GM12878 (cell line): ENCODE results near the gene SGCD. TPM values are rescaled to one million over a fixed set of nuclear protein-coding genes. Genes with fewer than 3 reads are reported as not detected.

Experiments used
- CBFB ChIP-seq: IDR thresholded peaks from 2 replicates; pipeline ENCODE4 v1.6.1; 2016; ENCODE audit warnings: antibody characterized with exemption, low read depth
- CBX3 ChIP-seq: fragments of 200-600 bp; sonication (generic); IDR thresholded peaks from 2 replicates; pipeline ENCODE4 v1.6.1; 2016; ENCODE audit warnings: low read depth, borderline replicate concordance
- IKZF2 ChIP-seq, 2 experiments: fragments of 450-650 bp; IDR thresholded peaks; 2 replicates each; pipeline ENCODE4 v1.6.1; 2017; ENCODE audit warnings: mild to moderate bottlenecking in 2 of 2, moderate library complexity in 2 of 2
- KDM1A ChIP-seq: fragments of 200-600 bp; sonication (generic); IDR thresholded peaks from 2 replicates; pipeline ENCODE4 v1.6.1; 2016; ENCODE audit warnings: borderline replicate concordance
- polyA plus RNA-seq, 11 experiments: library from polyadenylated mRNA; depleted of rRNA in 4 of 11; unstranded in 6 of 11; stranded (reverse) in 5 of 11; fragments of >200 nt; fragmentation: Nextera tagmentation in 4 of 11; fragmentation: Illumina TruSeq in 1 of 11; extraction: Ambion mirVana in 4 of 11; extraction: Trizol in 1 of 11; gene quantifications; 1 replicate in 1 of 11; 2 replicates in 10 of 11; pipeline versions ENCODE4 v1.2.1 to v1.2.3, GENCODE V29; 2011 to 2016; ENCODE audit warnings: inconsistent platforms in 2 of 11, missing spikeins in 2 of 11, low read depth in 1 of 11
- total RNA-seq, 4 experiments: library from RNA; depleted of rRNA in 3 of 4; stranded (reverse); fragments of >200 nt in 3 of 4; fragmentation: Illumina TruSeq in 1 of 4; extraction: Trizol in 1 of 4; gene quantifications; 2 replicates each; pipeline versions ENCODE4 v1.2.1 to v1.2.3, GENCODE V29; 2013 to 2021
- TF ChIP-seq, protein P1 (sequence below): IDR thresholded peaks from 2 replicates; pipeline ENCODE4 v1.6.1; 2012; ENCODE audit warnings: mild to moderate bottlenecking, low read depth, low read length
- TF ChIP-seq, protein P2 (sequence below): IDR thresholded peaks from 2 replicates; pipeline ENCODE4 v1.6.1; 2012; ENCODE audit warnings: improper control_type of control experiment, low read depth, low read length; ENCODE audit not compliant: insufficient replicate concordance

The SGCD gene
- total and polyA plus RNA-seq, 10 of the 15 experiments (the other 5 are each of a cell fraction or from before 2014, with no cell fraction given): 0.06 TPM; not detected in 9

DNA sequence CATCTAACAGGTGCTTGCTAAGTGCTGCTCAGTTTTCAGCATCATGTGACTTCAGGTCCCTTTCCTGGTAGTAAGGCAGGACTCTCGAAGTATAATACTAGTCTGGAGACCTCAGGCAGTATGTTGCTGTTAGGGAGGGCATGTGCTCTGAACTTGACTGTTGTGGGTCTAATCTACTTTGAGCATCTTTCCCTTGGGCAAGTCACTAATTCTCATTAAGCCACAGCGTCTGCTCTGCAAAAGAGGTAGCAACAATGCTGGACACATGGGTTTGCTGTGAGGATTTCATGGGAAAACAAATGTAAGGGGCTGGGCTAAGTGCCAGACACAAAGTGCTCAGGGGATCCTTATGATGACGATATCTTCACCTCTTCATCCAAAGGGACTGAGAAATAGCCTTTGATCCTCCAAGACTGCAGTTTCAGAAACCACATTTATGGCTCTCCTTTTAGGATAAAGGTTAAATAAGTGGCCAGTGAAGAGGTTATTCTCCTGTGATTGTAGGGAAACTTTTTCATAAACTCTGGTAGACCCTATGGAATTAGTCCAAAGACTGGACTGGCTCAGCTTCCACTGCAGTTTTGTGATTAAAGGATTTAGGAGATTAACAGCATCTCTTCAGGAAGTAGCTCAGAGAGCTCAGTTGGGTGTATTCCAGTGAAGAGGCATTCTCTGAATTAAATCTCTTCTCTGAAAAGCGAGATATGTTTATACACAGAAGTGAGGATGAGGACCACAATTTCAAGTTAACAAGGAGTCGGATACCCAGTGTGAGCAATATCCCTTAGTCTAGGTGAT lies 216.6 kb downstream of the SGCD start (continued):
- TF ChIP-seq, protein P1, sequence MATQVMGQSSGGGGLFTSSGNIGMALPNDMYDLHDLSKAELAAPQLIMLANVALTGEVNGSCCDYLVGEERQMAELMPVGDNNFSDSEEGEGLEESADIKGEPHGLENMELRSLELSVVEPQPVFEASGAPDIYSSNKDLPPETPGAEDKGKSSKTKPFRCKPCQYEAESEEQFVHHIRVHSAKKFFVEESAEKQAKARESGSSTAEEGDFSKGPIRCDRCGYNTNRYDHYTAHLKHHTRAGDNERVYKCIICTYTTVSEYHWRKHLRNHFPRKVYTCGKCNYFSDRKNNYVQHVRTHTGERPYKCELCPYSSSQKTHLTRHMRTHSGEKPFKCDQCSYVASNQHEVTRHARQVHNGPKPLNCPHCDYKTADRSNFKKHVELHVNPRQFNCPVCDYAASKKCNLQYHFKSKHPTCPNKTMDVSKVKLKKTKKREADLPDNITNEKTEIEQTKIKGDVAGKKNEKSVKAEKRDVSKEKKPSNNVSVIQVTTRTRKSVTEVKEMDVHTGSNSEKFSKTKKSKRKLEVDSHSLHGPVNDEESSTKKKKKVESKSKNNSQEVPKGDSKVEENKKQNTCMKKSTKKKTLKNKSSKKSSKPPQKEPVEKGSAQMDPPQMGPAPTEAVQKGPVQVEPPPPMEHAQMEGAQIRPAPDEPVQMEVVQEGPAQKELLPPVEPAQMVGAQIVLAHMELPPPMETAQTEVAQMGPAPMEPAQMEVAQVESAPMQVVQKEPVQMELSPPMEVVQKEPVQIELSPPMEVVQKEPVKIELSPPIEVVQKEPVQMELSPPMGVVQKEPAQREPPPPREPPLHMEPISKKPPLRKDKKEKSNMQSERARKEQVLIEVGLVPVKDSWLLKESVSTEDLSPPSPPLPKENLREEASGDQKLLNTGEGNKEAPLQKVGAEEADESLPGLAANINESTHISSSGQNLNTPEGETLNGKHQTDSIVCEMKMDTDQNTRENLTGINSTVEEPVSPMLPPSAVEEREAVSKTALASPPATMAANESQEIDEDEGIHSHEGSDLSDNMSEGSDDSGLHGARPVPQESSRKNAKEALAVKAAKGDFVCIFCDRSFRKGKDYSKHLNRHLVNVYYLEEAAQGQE: no peak
- TF ChIP-seq, protein P2, sequence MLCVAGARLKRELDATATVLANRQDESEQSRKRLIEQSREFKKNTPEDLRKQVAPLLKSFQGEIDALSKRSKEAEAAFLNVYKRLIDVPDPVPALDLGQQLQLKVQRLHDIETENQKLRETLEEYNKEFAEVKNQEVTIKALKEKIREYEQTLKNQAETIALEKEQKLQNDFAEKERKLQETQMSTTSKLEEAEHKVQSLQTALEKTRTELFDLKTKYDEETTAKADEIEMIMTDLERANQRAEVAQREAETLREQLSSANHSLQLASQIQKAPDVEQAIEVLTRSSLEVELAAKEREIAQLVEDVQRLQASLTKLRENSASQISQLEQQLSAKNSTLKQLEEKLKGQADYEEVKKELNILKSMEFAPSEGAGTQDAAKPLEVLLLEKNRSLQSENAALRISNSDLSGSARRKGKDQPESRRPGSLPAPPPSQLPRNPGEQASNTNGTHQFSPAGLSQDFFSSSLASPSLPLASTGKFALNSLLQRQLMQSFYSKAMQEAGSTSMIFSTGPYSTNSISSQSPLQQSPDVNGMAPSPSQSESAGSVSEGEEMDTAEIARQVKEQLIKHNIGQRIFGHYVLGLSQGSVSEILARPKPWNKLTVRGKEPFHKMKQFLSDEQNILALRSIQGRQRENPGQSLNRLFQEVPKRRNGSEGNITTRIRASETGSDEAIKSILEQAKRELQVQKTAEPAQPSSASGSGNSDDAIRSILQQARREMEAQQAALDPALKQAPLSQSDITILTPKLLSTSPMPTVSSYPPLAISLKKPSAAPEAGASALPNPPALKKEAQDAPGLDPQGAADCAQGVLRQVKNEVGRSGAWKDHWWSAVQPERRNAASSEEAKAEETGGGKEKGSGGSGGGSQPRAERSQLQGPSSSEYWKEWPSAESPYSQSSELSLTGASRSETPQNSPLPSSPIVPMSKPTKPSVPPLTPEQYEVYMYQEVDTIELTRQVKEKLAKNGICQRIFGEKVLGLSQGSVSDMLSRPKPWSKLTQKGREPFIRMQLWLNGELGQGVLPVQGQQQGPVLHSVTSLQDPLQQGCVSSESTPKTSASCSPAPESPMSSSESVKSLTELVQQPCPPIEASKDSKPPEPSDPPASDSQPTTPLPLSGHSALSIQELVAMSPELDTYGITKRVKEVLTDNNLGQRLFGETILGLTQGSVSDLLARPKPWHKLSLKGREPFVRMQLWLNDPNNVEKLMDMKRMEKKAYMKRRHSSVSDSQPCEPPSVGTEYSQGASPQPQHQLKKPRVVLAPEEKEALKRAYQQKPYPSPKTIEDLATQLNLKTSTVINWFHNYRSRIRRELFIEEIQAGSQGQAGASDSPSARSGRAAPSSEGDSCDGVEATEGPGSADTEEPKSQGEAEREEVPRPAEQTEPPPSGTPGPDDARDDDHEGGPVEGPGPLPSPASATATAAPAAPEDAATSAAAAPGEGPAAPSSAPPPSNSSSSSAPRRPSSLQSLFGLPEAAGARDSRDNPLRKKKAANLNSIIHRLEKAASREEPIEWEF: no peak
- TF ChIP-seq CBFB (no peak), IKZF2 (IDR thresholded peaks at IDR 0.05) (no peak), KDM1A (no peak), CBX3 (no peak)
- TF ChIP-seq, all 136 proteins: peak for 0
